A673 (cell line): ENCODE measurements around the gene TECPR1. TPM values are rescaled to one million over a fixed set of nuclear protein-coding genes. Genes with fewer than 3 reads are reported as not detected.

Experiments
- BruUV-seq: library from RNA; stranded (reverse); fragments of 400-500 nt; replicated peaks from 2 replicates; lab custom pipeline; 2021; lab: Mats Ljungman, UMichigan
- CTCF ChIA-PET: fragments of 300-600 bp; sonication (Branson Sonifier 250); formaldehyde crosslinking; loops from one replicate; lab custom pipeline; 2022; ENCODE audit warnings: antibody characterized with exemption; lab: Charles Lee
- POLR2A ChIA-PET: fragments of 300-600 bp; sonication (Branson Sonifier 250); formaldehyde crosslinking; loops from one replicate; lab custom pipeline; 2022; ENCODE audit warnings: antibody characterized with exemption; ENCODE audit not compliant: low non-redundant PET; lab: Charles Lee
- DNase-seq: peaks from one replicate; pipeline ENCODE4 v3.0.0-alpha.2; 2015; ENCODE audit warnings: low spot score
- H3K27ac ChIP-seq: fragments of 200-600 bp; sonication (generic); 2 replicates; pipeline ENCODE4 v1.5.1; 2016; ENCODE audit warnings: mixed run types, low read depth, mild to moderate bottlenecking, mixed read lengths, antibody characterized with exemption, low read length; ENCODE audit not compliant: poor library complexity, severe bottlenecking
- H3K27me3 ChIP-seq: fragments of 200-600 bp; sonication (generic); replicated peaks from 2 replicates; pipeline ENCODE4 v1.6.1; 2017; ENCODE audit warnings: mixed run types, low read depth, mild to moderate bottlenecking, mixed read lengths, antibody characterized with exemption, low read length; ENCODE audit not compliant: insufficient read depth, poor library complexity
- H3K36me3 ChIP-seq: fragments of 200-600 bp; sonication (generic); 2 replicates; pipeline ENCODE4 v1.6.1; 2016; ENCODE audit warnings: mixed run types, mild to moderate bottlenecking, mixed read lengths, antibody characterized with exemption, low read length; ENCODE audit not compliant: insufficient read depth, poor library complexity, severe bottlenecking
- H3K4me1 ChIP-seq: fragments of 200-600 bp; sonication (generic); 2 replicates; pipeline ENCODE4 v1.6.1; 2017; ENCODE audit warnings: mixed run types, mild to moderate bottlenecking, mixed read lengths, antibody characterized with exemption, low read length; ENCODE audit not compliant: insufficient read depth, poor library complexity, severe bottlenecking
- H3K4me3 ChIP-seq: fragments of 200-600 bp; sonication (generic); 2 replicates; pipeline ENCODE4 v1.5.1; 2016; ENCODE audit warnings: low read depth, mixed run types, mild to moderate bottlenecking, mixed read lengths, low read length; ENCODE audit not compliant: poor library complexity, severe bottlenecking
- H3K9me3 ChIP-seq: fragments of 200-600 bp; sonication (generic); 2 replicates; pipeline ENCODE4 v1.6.1; 2016; ENCODE audit warnings: mixed run types, low read depth, mild to moderate bottlenecking, mixed read lengths, antibody characterized with exemption, low read length; ENCODE audit not compliant: poor library complexity, severe bottlenecking
- EZH2 ChIP-seq: fragments of 200-600 bp; sonication (generic); IDR thresholded peaks from 2 replicates; pipeline ENCODE4 v1.6.1; 2017; ENCODE audit warnings: borderline replicate concordance, low read depth, mild to moderate bottlenecking, mixed read lengths, antibody characterized with exemption, low read length; ENCODE audit not compliant: poor library complexity, severe bottlenecking
- intact Hi-C: fragments of 100-400 bp; cut with micrococcal nuclease; formaldehyde crosslinking; loops from one replicate; pipeline ENCODE4 v1.10.0; 2022; ENCODE audit not compliant: unreplicated experiment
- total RNA-seq: library from RNA; stranded (reverse); gene quantifications from 2 replicates; pipeline ENCODE4 v1.2.3, GENCODE V29; 2021
- TF ChIP-seq, protein P1 (sequence below): fragments of 300-800, 200-600 bp; sonication (generic); conservative IDR thresholded peaks from 2 replicates; pipeline ENCODE4 v1.5.1; 2017; ENCODE audit warnings: low read depth, mild to moderate bottlenecking, antibody characterized with exemption, low read length, moderate library complexity, mixed read lengths

TECPR1 gene
- total RNA-seq, 1 experiment from 2014 or later = 25.9 TPM

DNA sequence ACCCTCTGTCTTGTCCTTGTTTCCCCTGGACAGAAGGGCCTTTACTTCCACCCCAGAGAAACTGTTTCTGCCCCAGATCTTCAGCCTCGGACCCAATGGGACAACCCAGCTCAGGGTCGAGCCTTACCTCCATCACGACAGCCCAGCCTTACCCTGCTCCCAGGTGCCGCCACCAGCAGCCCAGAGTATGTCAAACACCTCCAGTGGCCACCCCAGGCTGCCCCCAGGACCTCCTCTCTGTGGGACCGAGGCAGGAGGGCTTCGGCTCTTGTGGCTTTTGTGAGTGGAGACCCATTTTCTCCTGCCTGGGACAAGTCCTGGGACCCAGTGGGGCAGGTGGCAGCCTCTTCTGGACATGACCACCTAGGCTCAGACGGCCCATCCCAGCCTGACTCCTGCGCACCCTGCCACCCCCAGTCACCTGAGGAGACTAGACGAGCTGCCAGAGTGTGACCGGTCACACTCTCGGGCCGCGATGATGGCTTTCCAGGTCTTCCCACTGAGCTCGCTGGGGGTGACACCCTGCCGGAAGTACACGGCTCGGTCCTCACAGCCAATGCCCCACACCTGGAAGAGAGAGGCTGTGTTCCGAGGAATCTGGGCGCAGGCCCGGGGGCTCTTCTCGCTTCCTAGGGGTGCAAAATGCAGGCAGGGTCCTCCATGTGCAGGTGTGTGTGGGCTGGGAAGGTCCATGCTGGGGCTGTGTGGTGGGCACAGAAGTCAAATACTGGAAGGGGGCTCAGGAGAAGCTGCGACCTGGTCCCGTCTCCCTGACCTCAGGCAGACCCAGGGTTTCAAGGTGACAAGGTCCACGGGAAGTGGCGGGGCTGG is 15.5 kb downstream of the TECPR1 start:
- intact Hi-C loops = no loop called here
- Histone ChIP-seq H3K36me3 (no peaks in the 10 kb centered on the region), H3K4me3 (no peak overlapping the region), H3K9me3 (no peaks in the 10 kb centered on the region), H3K27ac (no peak overlapping the region), H3K4me1 (no peaks in the 10 kb centered on the region), H3K27me3 (no peaks in the 10 kb centered on the region)
- ChIA-PET CTCF (no interaction called here), POLR2A (no interaction called here)
- DNase-seq = no peak
- TF ChIP-seq, protein P1, sequence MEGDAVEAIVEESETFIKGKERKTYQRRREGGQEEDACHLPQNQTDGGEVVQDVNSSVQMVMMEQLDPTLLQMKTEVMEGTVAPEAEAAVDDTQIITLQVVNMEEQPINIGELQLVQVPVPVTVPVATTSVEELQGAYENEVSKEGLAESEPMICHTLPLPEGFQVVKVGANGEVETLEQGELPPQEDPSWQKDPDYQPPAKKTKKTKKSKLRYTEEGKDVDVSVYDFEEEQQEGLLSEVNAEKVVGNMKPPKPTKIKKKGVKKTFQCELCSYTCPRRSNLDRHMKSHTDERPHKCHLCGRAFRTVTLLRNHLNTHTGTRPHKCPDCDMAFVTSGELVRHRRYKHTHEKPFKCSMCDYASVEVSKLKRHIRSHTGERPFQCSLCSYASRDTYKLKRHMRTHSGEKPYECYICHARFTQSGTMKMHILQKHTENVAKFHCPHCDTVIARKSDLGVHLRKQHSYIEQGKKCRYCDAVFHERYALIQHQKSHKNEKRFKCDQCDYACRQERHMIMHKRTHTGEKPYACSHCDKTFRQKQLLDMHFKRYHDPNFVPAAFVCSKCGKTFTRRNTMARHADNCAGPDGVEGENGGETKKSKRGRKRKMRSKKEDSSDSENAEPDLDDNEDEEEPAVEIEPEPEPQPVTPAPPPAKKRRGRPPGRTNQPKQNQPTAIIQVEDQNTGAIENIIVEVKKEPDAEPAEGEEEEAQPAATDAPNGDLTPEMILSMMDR = no peak
- no peak for TF ChIP-seq EZH2
- BruUV-seq = no TSS peak

DNA sequence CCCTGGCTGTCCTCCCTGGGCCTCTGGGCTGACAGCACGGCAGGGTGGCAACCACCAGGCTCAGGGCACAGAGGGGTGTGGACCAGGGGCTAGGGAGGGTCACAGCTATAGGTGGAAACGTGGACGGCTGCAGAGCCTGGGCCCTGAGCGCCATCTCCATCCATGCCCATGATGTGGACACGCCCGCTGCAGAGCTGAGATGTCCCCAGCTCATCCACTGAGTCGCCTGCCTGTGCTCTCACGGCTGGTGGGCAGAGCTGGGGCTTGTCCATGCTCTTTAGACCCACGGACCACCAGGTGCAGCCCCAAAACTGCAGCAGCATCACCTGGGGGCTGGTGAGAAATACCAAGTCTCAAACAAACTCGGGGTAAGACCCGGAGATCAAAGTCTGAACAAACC is 16.1 kb downstream of the TECPR1 start:
- ChIA-PET POLR2A (no interaction called here), CTCF (no interaction called here)
- no peaks in the 10 kb centered on the region for H3K9me3 ChIP-seq
- H3K27me3 ChIP-seq = no peaks in the 10 kb centered on the region
- H3K36me3 ChIP-seq = no peaks in the 10 kb centered on the region
- H3K4me3 ChIP-seq = no peak overlapping the region
- intact Hi-C loops = no loop called here
- H3K27ac ChIP-seq = no peak overlapping the region
- BruUV-seq = no TSS peak
- no peak for TF ChIP-seq EZH2
- TF ChIP-seq, protein P1 = no peak
- no peak for DNase-seq
- no peaks in the 10 kb centered on the region for H3K4me1 ChIP-seq

DNA sequence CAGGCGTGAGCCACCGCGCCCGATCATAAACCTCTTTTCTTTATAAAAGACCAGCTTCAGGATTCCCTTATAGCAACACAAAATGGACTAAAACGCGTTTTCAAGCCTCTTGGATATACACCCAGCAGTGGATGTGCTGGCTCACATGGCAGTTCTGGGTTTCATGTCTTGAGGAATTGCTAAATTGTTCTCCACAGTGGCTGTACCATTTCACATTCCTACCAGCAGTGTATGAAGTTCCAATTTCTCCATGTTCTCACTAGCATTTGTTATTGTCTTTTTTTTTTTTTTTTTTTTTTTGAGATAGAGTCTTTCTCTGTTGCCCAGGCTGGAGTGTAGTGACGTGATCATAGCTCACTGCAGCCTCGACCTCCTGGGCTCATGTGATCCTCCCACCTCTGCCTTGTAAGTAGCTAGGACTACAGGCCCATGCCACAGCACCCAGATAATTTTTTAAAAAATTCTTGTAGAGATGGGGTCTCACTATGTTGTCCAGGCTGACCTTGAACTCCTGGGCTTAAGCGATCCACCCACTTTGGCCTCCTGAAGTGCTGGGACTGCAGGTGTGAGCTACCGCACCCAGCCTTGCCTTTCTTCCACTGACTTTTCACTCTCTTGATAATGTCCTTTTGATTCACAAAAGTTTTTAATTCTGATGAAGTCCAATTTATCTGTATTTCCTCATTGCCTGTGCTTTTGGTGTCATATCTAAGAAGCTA is 17.4 kb downstream of the TECPR1 start:
- no peak for DNase-seq
- no peak overlapping the region for H3K27ac ChIP-seq
- intact Hi-C loops = no loop called here
- H3K9me3 ChIP-seq = no peaks in the 10 kb centered on the region
- no peak overlapping the region for H3K4me3 ChIP-seq
- no peaks in the 10 kb centered on the region for H3K27me3 ChIP-seq
- no peaks in the 10 kb centered on the region for H3K4me1 ChIP-seq
- H3K36me3 ChIP-seq = no peaks in the 10 kb centered on the region
- CTCF ChIA-PET = no interaction called here
- no peak for TF ChIP-seq EZH2
- TF ChIP-seq, protein P1 = no peak
- POLR2A ChIA-PET = no interaction called here
- BruUV-seq = no TSS peak
